HepG2 (cell line): ENCODE data around the gene TSSK6. TPM values are rescaled to one million over a fixed set of nuclear protein-coding genes. Genes with fewer than 3 reads are reported as not detected.

ENCODE experiments used
- FOXC1 ChIP-seq: sonication (generic); formaldehyde crosslinking; IDR thresholded peaks from 2 replicates; pipeline ENCODE4 v1.8.0; 2022; ENCODE audit warnings: mild to moderate bottlenecking, missing genetic modification reagents, borderline replicate concordance
- HNRNPLL ChIP-seq: fragments of 200-400 bp; formaldehyde crosslinking; IDR thresholded peaks from 2 replicates; pipeline ENCODE4 v1.6.1; 2017; ENCODE audit warnings: mild to moderate bottlenecking, low read depth, low read length; ENCODE audit not compliant: poor library complexity, severe bottlenecking
- KLF11 ChIP-seq: IDR thresholded peaks from 2 replicates; pipeline ENCODE4 v1.6.1; 2016; ENCODE audit warnings: missing compliant biosample characterization
- ZBTB37 ChIP-seq: sonication (generic); formaldehyde crosslinking; IDR thresholded peaks from 2 replicates; pipeline ENCODE4 v1.4.0; 2020; ENCODE audit warnings: mild to moderate bottlenecking, missing genetic modification reagents
- ZGPAT ChIP-seq: IDR thresholded peaks from 2 replicates; pipeline ENCODE4 v1.6.1; 2016; ENCODE audit warnings: mild to moderate bottlenecking
- ZNF687 ChIP-seq: sonication (generic); formaldehyde crosslinking; IDR thresholded peaks from 2 replicates; pipeline ENCODE4 v1.5.1; 2020; ENCODE audit warnings: mild to moderate bottlenecking, missing genetic modification reagents, moderate library complexity
- polyA plus RNA-seq, 8 experiments: library from polyadenylated mRNA; depleted of rRNA in 3 of 8; stranded (reverse) in 7 of 8; unstranded in 1 of 8; fragments of >200 nt; fragmentation: Illumina TruSeq in 4 of 8; extraction: Trizol in 4 of 8; gene quantifications; 2 replicates each; pipeline versions ENCODE4 v1.2.1 to v1.2.3, GENCODE V29; 2011 to 2016; ENCODE audit warnings: low read depth in 4 of 8, missing spikeins in 1 of 8, mixed read lengths in 1 of 8; ENCODE audit not compliant: insufficient read depth in 1 of 8
- total RNA-seq, 5 experiments: library from RNA; depleted of rRNA; stranded (reverse); fragments of >200 nt; fragmentation: Illumina TruSeq; extraction: Trizol; gene quantifications; 2 replicates each; pipeline ENCODE4 v1.2.3, GENCODE V29; 2016; ENCODE audit warnings: low read depth in 1 of 5

Gene TSSK6
- total and polyA plus RNA-seq, 2 of the 13 experiments (the other 11 are each of a cell fraction or from before 2014, with no cell fraction given), result 0.71 to 1.2 TPM

- no peak for TF ChIP-seq ZBTB37 (CRISPR knock-in tag)
- TF ChIP-seq KLF11 (CRISPR knock-in tag), result no peak
- TF ChIP-seq ZGPAT, result no peak
- TF ChIP-seq ZNF687 (CRISPR knock-in tag), result no peak
- no peak for TF ChIP-seq FOXC1 (CRISPR knock-in tag)
- TF ChIP-seq HNRNPLL, result no peak
These were observed 5.6 kb upstream of the TSSK6 start (continued) for GRCh38 chr19:19520989-19521388.
